OCI-LY3 (cell line): ENCODE results near the gene NDRG2.

Experiments
- H2AFZ ChIP-seq: fragments of 200-600, 300-600 bp; shearing (Covaris generic); 2 replicates; pipeline ENCODE4 v1.6.0; 2014; ENCODE audit warnings: antibody characterized with exemption, low read depth, low read length
- H3K27ac ChIP-seq: fragments of 200-600, 300-600 bp; sonication (generic); 2 replicates; pipeline ENCODE4 v1.5.1; 2014; ENCODE audit warnings: mild to moderate bottlenecking, low read length, moderate library complexity, mixed read lengths
- H3K27me3 ChIP-seq: fragments of 200-600, 300-600 bp; sonication (generic); 2 replicates; pipeline ENCODE4 v1.6.1; 2014; ENCODE audit warnings: low read depth, low read length, mixed read lengths
- H3K36me3 ChIP-seq: fragments of 200-600, 300-600 bp; sonication (generic); replicated peaks from 2 replicates; pipeline ENCODE3; 2014; ENCODE audit warnings: low read depth, low read length, mixed read lengths
- H3K4me1 ChIP-seq: fragments of 300-600, 200-600 bp; sonication (generic); 2 replicates; pipeline ENCODE4 v1.6.1; 2014; ENCODE audit warnings: low read length, mixed read lengths
- H3K4me2 ChIP-seq: fragments of 200-600, 300-600 bp; sonication (generic); 2 replicates; pipeline ENCODE4 v1.6.1; 2014; ENCODE audit warnings: low read length, mixed read lengths
- H3K4me3 ChIP-seq: fragments of 300-600, 200-600 bp; sonication (generic); 2 replicates; pipeline ENCODE4 v1.5.1; 2014; ENCODE audit warnings: antibody characterized with exemption, mild to moderate bottlenecking, low read length, moderate library complexity
- H3K79me2 ChIP-seq: fragments of 300-600, 200-600 bp; shearing (Covaris generic); 2 replicates; pipeline ENCODE4 v1.6.1; 2014; ENCODE audit warnings: mild to moderate bottlenecking, low read length, mixed read lengths
- H3K9ac ChIP-seq: fragments of 300-600, 200-600 bp; shearing (Covaris generic); 2 replicates; pipeline ENCODE4 v1.6.0; 2014; ENCODE audit warnings: mild to moderate bottlenecking, low read length, moderate library complexity
- H3K9me3 ChIP-seq: fragments of 200-600, 300-600 bp; shearing (Covaris generic); 2 replicates; pipeline ENCODE4 v1.6.1; 2014; ENCODE audit warnings: low read length, mixed read lengths; ENCODE audit not compliant: insufficient read depth
- H4K20me1 ChIP-seq: fragments of 200-600, 300-600 bp; sonication (generic); 2 replicates; pipeline ENCODE4 v1.6.1; 2016; ENCODE audit warnings: low read length, mixed read lengths; ENCODE audit not compliant: insufficient read depth
- CTCF ChIP-seq: fragments of 200-600, 300-600 bp; sonication (generic); IDR thresholded peaks from 2 replicates; pipeline ENCODE4 v1.5.1; 2014; ENCODE audit warnings: antibody characterized with exemption, low read length, low read depth
- EZH2phosphoT487 ChIP-seq: fragments of 200-600 bp; shearing (Covaris generic); IDR thresholded peaks from 2 replicates; pipeline ENCODE4 v1.6.1; 2018; ENCODE audit warnings: antibody characterized with exemption, mixed run types, low read depth

The NDRG2 gene

DNA sequence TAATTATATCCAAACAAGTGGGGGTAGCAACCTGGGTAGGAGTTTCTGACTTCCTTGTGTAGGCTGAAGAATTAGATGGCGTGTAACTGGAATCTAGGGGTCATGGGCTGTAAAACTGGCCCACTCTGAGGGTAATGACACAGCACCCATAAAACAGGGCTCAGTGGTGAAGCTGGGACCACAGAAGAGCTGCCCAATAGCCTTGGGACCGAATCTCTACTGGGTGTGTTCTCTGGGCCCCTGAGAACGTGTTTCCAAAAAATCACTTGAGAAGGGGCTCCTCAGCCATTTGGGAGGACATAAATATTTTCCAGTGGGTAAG lies 36.4 kb upstream of the NDRG2 start:
- H4K20me1 ChIP-seq, result no peaks in the 10 kb centered on the region
- no peak overlapping the region for H3K4me3 ChIP-seq
- no peak overlapping the region for H3K27ac ChIP-seq
- H3K9me3 ChIP-seq, result no peaks in the 10 kb centered on the region
- H3K4me2 ChIP-seq, result no peak overlapping the region
- no peak overlapping the region for H2AFZ ChIP-seq
- H3K79me2 ChIP-seq, result no peaks in the 10 kb centered on the region
- peaks cover 58% of the 10 kb centered on the region for H3K27me3 ChIP-seq
- no peaks in the 10 kb centered on the region for H3K36me3 ChIP-seq
- H3K4me1 ChIP-seq, result no peaks in the 10 kb centered on the region
- TF ChIP-seq EZH2phosphoT487 (no peak), CTCF (no peak)
- H3K9ac ChIP-seq, result no peak overlapping the region

GRCh38 chr14:21060614-21061346 lies 35.9 kb upstream of the NDRG2 start:
- no peaks in the 10 kb centered on the region for H3K36me3 ChIP-seq
- H3K27ac ChIP-seq, result no peak overlapping the region
- H3K9ac ChIP-seq, result no peak overlapping the region
- no peak overlapping the region for H3K4me2 ChIP-seq
- H3K79me2 ChIP-seq, result no peaks in the 10 kb centered on the region
- no peak overlapping the region for H2AFZ ChIP-seq
- no peaks in the 10 kb centered on the region for H3K4me1 ChIP-seq
- peaks cover 55% of the 10 kb centered on the region for H3K27me3 ChIP-seq
- H3K4me3 ChIP-seq, result no peak overlapping the region
- TF ChIP-seq CTCF, result no peak
- no peak for TF ChIP-seq EZH2phosphoT487
- H3K9me3 ChIP-seq, result no peaks in the 10 kb centered on the region
- H4K20me1 ChIP-seq, result no peaks in the 10 kb centered on the region

- TF ChIP-seq EZH2phosphoT487 (no peak), CTCF (no peak)
- Histone ChIP-seq H3K27ac (no peak overlapping the region), H4K20me1 (no peaks in the 10 kb centered on the region), H3K4me1 (no peaks in the 10 kb centered on the region), H2AFZ (no peak overlapping the region), H3K4me3 (no peak overlapping the region), H3K79me2 (no peaks in the 10 kb centered on the region), H3K27me3 (peaks cover 48% of the 10 kb centered on the region), H3K36me3 (no peaks in the 10 kb centered on the region), H3K9ac (no peak overlapping the region), H3K4me2 (no peak overlapping the region), H3K9me3 (no peaks in the 10 kb centered on the region)
Observed at GRCh38 chr14:21059842-21060613, 35.2 kb upstream of the NDRG2 start.

GRCh38 chr14:21058903-21059302 lies 34.0 kb upstream of the NDRG2 start:
- TF ChIP-seq EZH2phosphoT487, result no peak
- no peak for TF ChIP-seq CTCF
- Histone ChIP-seq H3K4me2 (no peak overlapping the region), H4K20me1 (no peaks in the 10 kb centered on the region), H3K27me3 (peaks cover 40% of the 10 kb centered on the region), H2AFZ (no peak overlapping the region), H3K9ac (no peak overlapping the region), H3K4me3 (no peak overlapping the region), H3K4me1 (no peaks in the 10 kb centered on the region), H3K36me3 (no peaks in the 10 kb centered on the region), H3K79me2 (no peaks in the 10 kb centered on the region), H3K27ac (no peak overlapping the region), H3K9me3 (no peaks in the 10 kb centered on the region)
